Stimulated activated CD8-positive, alpha-beta memory T cell treated with anti-CD3 and anti-CD28 coated beads, Interleukin-4, amount 100 ng/mL, for 4 hours (primary cell): Measurements from ENCODE around the gene ANKRD1.
"Not testable (repeated sequence)": the region's sequence is repeated elsewhere in the genome, so short reads cannot be mapped to it uniquely, and the experiment has no call there.

Experiments used
- DNase-seq, 2 donors: peaks; one replicate each; pipeline ENCODE4 v3.0.0-alpha.2; 2020; ENCODE audit warnings: low read depth in 2 of 2, low spot score in 1 of 2

Gene ANKRD1

DNA sequence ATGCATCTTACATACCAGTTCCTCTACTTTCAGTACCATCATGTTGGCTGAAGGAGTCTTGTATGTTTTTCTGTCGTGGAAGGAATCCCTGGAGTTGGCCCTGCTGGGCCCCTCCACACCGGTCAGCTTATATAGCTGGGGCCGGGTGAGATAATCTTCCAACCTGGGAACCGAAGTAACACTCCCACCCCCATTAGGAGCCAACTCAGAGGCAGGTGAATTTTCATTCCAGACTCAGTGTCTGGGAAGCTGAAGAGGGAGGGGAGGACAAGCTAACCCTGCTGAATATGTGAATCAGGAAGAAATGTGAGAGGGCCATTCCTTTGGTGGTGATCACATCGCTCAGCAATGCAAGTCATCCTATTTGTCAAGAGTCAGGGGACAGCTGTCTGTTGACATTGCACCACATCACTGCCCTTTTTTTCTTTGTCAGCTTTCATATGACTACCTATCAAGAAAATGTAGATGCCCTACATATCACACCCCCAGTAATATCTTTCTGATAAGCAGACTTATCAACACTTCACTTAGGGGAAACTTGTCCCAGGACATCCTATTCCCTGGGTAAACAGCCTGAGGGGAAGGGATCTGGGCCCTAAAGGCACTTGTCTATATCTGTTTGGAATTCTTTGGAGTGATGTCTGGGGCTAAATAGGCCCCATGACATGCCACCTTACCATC, at the start of gene ANKRD1:
TSS of gene ANKRD1 (minus strand) at position 102 of the 681 bp plus-strand sequence. CDS start at position 42, 60 bp downstream.
- no peak for DNase-seq

DNA sequence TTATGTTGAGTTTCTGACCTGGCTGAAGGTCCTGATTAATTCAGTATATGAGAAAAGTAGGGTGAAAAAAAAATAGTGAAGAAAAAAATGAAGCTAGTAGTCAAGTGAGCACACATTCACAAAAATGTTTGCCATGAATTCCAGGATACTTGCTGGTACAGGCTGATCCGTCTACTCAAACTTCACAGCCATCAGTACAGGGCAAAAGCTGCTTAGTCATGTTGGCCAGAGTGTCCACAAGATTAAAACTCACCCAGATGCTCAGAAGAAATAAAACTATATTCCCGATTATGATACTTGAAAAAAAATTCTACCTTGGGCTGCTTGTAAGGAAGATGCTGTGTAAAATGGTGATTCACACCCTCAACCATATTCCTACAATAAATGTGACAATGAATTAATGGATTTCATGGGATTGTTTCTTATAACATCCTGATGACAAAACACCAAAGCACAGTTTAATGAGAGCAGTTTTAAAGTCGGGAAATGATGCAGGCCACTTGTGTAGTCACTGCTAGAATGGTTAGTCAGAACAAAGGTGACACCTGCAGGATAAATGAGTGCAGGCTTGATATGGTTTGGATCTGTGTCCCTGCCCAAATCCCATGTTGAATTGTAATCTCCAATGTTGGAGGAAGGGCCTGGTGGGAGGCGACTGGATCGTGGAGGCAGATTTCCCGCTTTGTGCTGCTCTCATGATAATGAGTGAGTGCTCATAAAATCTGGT, 49.2 kb upstream of the ANKRD1 start:
- no peak for DNase-seq

DNA sequence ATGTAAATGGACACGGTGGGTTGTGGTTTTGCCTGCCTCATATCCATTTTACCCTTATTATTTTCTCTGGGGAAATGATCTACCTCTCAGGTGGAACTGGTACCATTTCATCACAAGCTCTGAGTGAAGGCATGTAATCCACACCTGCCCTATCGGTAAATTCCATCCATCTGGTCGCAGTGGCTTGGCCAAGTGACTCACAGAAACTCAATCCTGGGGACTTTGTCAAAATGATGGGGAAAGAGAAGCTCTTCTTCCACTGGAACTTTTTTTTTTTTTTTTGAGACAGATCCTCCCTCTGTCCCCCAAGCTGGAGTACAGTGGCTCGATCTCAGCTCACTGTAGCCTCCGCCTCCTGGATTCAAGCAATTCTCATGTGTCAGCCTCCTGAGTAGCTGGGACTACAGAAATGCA, 48.2 kb upstream of the ANKRD1 start:
- DNase-seq: no peak

- DNase-seq: no peak
Measured at GRCh38 chr10:90968328-90969081, 47.6 kb upstream of the ANKRD1 start.

- no peak for DNase-seq
Measured at GRCh38 chr10:90967865-90968264, 47.0 kb upstream of the ANKRD1 start.

GRCh38 chr10:90966146-90966545, 45.3 kb upstream of the ANKRD1 start:
- no peak for DNase-seq

DNA sequence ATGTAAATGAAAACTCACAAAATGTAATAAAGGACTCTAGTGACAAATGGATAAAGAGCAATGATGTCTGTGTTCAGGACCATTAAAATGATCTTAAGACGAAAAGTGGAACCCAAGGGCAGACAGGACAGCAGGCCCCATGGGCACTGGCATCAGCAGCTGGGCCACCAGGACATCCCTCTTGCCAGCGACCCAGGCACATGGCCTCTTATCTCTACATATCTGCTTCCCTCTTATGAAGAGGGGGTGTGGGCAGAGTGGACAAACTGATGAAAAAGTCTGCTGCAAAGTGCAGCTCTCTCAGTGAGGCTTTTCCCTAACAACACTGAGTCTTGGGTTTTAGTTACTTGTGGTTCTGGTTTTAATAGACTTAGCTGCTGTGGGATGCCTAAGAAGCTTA, 44.8 kb upstream of the ANKRD1 start:
- DNase-seq: no peak

- DNase-seq: no peak
Measured at GRCh38 chr10:90964781-90965465, 44.0 kb upstream of the ANKRD1 start.

DNA sequence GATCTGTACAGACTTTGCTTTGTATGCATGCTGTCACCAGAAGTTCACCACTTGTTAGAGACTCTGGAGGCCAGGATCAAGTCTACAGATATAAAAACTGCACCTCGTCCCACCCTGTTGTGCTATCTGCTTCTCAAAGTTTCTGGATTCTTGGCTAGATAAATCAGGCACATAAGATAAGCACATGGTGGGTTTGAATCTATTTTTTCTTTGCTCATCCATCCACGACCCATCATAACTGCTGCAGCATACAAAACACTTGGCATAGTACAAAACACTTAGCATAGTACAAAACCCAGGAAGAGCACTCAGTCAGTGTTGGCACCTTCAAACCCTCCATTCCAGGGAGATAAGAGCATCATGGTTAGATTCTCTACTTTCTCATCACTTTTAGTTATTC, 42.4 kb upstream of the ANKRD1 start:
- DNase-seq: no peak

DNA sequence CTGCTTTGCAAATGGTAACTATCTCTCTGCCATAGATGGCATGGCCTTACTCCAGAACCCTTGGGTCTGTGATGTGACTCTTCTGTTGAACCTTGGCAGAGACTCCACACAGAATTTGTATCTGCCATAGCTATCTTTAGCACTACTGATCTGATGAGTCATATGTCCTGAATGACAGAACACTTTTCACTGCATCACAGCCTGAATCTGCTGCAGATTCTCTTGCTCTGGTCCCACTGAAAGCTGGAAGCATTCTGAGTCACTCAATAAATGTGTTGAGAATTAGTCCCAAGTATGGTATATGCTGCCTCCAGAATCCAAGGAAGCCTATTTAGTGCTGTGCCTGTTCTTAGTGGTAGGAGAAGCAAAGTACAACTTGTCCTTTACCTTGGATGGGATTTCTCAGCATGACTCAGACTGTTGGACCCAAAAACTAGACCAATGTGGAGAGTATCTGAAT, 39.5 kb upstream of the ANKRD1 start:
- no peak for DNase-seq

DNA sequence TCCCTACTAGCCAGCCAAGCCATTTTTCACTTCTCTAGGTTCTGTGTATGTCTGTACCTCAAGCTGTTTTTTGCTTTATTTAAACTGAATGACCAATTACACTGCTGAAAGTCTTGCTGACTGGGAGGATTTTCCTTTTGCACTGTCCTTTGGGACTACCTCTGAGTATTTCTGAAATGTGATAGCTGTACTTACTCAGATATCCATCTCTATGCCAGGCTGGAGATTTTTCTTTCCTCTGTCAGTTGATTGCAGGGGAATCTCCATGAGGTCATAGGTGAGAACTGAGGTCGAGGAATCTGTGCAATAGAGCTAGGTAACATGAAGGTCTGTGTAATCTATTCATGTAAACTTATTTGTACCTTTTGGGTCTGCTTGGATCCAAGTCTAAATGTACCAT, 38.9 kb upstream of the ANKRD1 start:
- no peak for DNase-seq

DNA sequence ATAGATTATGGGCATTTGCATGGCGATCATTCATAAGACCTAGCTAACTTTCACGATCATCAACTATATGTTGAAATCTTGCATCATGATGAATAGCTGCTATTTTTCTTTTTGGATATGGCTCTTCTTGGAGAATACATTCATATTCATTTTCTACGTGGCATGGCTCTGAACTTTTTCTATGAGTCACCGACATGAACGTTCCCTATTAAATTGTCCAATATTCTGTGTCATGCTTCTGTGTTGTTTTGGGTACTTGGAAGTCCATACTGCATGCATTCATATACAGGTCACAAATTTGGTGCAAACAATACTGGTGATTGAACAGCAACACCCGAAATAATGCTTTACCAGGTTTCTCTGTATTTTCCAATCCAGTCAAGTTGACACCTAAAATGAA, 37.9 kb upstream of the ANKRD1 start:
- no peak for DNase-seq

GRCh38 chr10:90947030-90947960, 26.4 kb upstream of the ANKRD1 start:
- DNase-seq: no peak

GRCh38 chr10:90945491-90946070, 24.7 kb upstream of the ANKRD1 start:
- DNase-seq: no peak

GRCh38 chr10:90944749-90945148, 23.9 kb upstream of the ANKRD1 start:
- no peak for DNase-seq

GRCh38 chr10:90942980-90943379, 22.1 kb upstream of the ANKRD1 start:
- DNase-seq: not testable (repeated sequence)

DNA sequence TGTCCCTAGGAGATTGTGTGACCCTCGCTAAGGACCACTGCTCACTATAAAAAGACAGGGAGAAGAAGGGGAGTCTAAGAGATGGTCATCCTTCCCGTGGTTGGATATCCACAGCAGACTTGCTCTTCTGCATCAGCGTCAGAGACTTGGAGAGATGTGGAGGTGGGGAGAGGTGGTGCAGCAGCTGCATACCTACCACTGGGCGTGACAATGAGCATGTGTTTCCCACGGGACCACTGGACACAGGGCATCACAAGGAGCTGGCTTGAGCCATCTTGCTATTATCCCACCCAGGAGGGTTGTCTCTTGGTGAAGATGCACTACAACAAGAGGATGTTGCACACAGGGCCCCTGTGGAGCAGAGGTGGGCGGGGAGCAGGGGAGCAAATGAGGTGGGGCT, 18.8 kb upstream of the ANKRD1 start:
- DNase-seq: no peak

DNA sequence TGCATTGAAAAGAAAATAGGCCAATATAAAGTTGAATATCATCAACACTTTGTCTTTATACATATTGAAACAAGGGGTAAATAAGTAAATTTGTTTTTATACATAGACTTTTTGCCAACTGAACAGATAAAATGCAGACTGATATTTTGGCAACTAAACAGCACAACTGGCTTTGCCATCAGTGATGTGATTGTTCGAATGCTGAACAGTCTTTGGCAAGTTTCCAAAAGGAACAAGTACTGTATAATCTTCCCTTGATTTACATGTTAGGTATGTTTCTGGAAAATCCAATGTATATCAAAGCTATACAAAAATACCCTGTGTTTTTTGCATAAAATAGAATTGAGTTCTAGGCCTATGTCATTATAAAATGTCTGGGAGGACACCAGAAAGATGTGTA, 18.2 kb upstream of the ANKRD1 start:
- no peak for DNase-seq

- no peak for DNase-seq
Measured at GRCh38 chr10:90937645-90938258, 16.9 kb upstream of the ANKRD1 start.

DNA sequence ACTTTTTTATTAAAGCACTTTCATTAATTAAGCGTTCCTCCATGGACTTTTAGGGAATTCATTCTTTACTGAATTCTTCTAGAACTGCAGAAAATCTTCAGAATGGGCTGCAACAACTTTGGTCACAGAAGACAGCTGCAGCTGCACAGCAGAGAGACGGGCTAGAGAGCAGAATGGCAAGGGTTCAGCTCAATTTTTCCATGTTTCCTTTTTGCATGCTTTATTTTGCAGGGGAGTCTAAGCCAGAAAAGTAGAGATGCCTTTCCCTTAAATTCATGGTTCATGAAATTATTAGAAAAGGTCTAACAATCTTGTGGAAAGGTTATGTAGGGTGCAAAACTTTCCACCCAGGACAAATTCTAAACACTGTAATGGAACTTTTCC, 15.4 kb upstream of the ANKRD1 start:
- no peak for DNase-seq
